GM23248 (cell line): ENCODE measurements around the gene ZNF80.

Experiments used
- EZH2 ChIP-seq: fragments of 200-600 bp; sonication (generic); IDR thresholded peaks from 2 replicates; pipeline ENCODE4 v1.6.1; 2018; ENCODE audit warnings: antibody characterized with exemption, mild to moderate bottlenecking; ENCODE audit not compliant: insufficient read depth, poor library complexity, severe bottlenecking
- EZH2phosphoT487 ChIP-seq: fragments of 200-600 bp; sonication (generic); IDR thresholded peaks from 2 replicates; pipeline ENCODE4 v1.6.1; 2018; ENCODE audit warnings: antibody characterized with exemption, moderate library complexity, mild to moderate bottlenecking, low read depth; ENCODE audit not compliant: insufficient read depth

DNA sequence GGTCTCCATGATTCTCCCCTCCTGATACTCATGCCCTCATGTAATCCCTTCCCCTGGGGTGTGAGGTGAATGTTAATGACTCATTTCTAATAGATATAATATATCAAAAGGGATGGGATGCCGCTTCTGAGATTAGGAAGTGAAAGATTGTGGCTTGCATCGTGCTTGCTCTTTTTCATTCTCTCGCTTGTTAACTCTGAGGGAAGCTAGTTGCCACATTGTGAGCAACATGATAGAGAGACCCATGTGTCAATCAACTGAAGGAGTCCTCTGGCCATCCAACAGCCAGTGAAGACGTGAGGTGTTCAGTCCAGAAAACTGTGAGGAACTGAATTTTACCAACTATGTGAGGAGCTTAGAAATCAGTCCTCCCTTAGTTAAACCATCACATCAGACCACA, 29.6 kb downstream of the ZNF80 start:
- TF ChIP-seq EZH2 (no peak), EZH2phosphoT487 (no peak)
